ENCODE measurements around the gene PFDN6.

DNA sequence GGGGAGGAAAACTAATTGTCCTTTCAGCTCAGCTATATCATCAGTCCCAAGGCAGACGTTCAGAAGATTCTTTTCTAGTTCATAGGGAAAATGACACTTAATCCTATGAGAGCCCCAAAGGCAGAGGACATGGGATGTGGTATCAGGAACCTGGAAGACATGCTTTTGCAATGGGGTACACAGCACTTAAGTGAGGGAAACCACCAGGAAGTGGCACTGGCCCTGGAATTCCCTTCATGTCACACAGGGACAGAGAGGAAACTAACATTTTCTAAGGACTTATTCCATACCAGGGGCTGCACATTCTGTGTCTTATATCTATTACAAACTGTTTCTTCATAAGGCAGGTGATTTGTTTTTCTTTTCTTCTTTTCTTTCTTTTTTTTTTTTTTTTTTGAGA lies 45.9 kb upstream of the PFDN6 start:
- TF ChIP-seq RAD21 (IDR thresholded peaks at IDR 0.05; ENCODE audit: low read length) (no peak), PBX3 (IDR thresholded peaks at IDR 0.05) (no peak), TEAD4 (IDR thresholded peaks at IDR 0.05; ENCODE audit: borderline replicate concordance, insufficient read depth) (no peak), RCOR1 (IDR thresholded peaks at IDR 0.05; ENCODE audit: low read length) (no peak)
- TF ChIP-seq, protein P1, sequence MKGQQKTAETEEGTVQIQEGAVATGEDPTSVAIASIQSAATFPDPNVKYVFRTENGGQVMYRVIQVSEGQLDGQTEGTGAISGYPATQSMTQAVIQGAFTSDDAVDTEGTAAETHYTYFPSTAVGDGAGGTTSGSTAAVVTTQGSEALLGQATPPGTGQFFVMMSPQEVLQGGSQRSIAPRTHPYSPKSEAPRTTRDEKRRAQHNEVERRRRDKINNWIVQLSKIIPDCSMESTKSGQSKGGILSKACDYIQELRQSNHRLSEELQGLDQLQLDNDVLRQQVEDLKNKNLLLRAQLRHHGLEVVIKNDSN (IDR thresholded peaks at IDR 0.05; ENCODE audit: borderline replicate concordance, low read depth) = no peak
- TF ChIP-seq, protein P2, sequence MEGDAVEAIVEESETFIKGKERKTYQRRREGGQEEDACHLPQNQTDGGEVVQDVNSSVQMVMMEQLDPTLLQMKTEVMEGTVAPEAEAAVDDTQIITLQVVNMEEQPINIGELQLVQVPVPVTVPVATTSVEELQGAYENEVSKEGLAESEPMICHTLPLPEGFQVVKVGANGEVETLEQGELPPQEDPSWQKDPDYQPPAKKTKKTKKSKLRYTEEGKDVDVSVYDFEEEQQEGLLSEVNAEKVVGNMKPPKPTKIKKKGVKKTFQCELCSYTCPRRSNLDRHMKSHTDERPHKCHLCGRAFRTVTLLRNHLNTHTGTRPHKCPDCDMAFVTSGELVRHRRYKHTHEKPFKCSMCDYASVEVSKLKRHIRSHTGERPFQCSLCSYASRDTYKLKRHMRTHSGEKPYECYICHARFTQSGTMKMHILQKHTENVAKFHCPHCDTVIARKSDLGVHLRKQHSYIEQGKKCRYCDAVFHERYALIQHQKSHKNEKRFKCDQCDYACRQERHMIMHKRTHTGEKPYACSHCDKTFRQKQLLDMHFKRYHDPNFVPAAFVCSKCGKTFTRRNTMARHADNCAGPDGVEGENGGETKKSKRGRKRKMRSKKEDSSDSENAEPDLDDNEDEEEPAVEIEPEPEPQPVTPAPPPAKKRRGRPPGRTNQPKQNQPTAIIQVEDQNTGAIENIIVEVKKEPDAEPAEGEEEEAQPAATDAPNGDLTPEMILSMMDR (IDR thresholded peaks at IDR 0.05) = no peak

All from SK-N-SH (cell line).